Astrocyte of the spinal cord (primary cell): ENCODE measurements around the gene PIGT.
A peak's percentile ranks its signal among the peaks of the same experiment; 100 is the strongest.

ENCODE experiments used
- DNase-seq: peaks from one replicate; pipeline ENCODE4 v3.0.0; 2011; ENCODE audit warnings: low read depth, low spot score
- H3K4me3 ChIP-seq: 2 replicates; pipeline ENCODE4 v1.5.1; 2011; ENCODE audit warnings: low read depth, mild to moderate bottlenecking, low read length, moderate library complexity
- CTCF ChIP-seq: IDR thresholded peaks from 2 replicates; pipeline ENCODE4 v1.5.1; 2012; ENCODE audit warnings: low read depth, mild to moderate bottlenecking, low read length, inconsistent platforms
- in situ Hi-C: cut with HindIII; loops from 2 replicates; pipeline ENCODE4 v1.10.0; 2017; ENCODE audit warnings: low sequenced_read_pairs

PIGT gene

GRCh38 chr20:45448270-45448669 is 32.3 kb downstream of the PIGT start:
- H3K4me3 ChIP-seq: no peak overlapping the region
- in situ Hi-C loops: no loop called here
- no peak for DNase-seq

GRCh38 chr20:45449528-45449927 is 33.6 kb downstream of the PIGT start:
- H3K4me3 ChIP-seq: no peak overlapping the region
- DNase-seq: no peak
- no peak for TF ChIP-seq CTCF
- in situ Hi-C loops: no loop called here

More at GRCh38 chr20:45448270-45448669, 32.3 kb downstream of the PIGT start:
- no peak for TF ChIP-seq CTCF

GRCh38 chr20:45450097-45450818 is 34.3 kb downstream of the PIGT start:
- in situ Hi-C loops: no loop called here
- H3K4me3 ChIP-seq: no peak overlapping the region
- peak; percentile 62 for TF ChIP-seq CTCF
- DNase-seq: peak; percentile 45

- H3K4me3 ChIP-seq: no peak overlapping the region
- no peak for DNase-seq
- in situ Hi-C loops: no loop called here
- TF ChIP-seq CTCF: no peak
Observed at GRCh38 chr20:45452238-45452637, 36.3 kb downstream of the PIGT start.

- in situ Hi-C loops: no loop called here
- no peak overlapping the region for H3K4me3 ChIP-seq
- no peak for TF ChIP-seq CTCF
- DNase-seq: no peak
Observed at GRCh38 chr20:45452772-45453691, 37.1 kb downstream of the PIGT start.

- no peak overlapping the region for H3K4me3 ChIP-seq
- DNase-seq: no peak
- in situ Hi-C loops: no loop called here
- peak; percentile 21 for TF ChIP-seq CTCF
Observed at GRCh38 chr20:45456632-45457031, 40.7 kb downstream of the PIGT start.
